ENCODE results near the gene AUH.

The AUH gene

DNA sequence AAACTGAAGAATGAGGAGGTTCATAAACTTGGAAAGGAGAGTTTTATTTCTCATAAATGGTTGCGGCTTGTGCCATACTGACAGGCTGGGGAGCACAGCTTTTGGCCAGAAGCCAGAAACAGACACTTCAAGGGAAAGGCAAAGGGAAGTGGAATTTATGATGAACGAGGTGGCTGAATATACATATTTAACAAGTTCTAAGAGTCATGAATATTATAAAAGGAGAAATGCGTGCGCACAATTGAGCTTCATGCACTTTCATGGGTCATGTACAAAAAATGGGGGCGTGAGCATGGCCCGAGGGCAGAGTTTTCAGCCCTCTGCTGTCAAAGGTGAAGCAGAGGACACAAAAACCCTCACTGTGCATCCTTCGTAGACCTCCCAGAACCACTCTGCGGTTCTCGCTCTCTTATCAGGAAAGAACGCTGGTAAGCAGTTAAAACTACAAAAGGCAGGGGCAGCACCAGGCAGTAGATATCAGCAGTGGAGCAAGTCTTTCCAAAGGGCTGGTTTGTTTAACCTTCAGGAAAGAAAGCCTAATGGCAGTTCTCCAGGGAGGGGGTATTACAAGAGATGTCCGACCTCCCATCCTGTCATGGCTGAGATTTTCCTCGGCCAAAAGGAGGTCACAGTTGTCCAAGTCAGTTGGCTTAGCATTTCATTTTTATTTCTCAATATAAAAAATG is 29.0 kb downstream of the AUH start:
- ATAC-seq (no peak), DNase-seq (no peak)
- peak overlapping the region in 1 of 2 donors; percentile 84 for H3K27ac Mint-ChIP-seq
- peaks cover 7% of the 10 kb centered on the region for H3K4me1 Mint-ChIP-seq
- no peaks in the 10 kb centered on the region for H3K27me3 Mint-ChIP-seq
- H3K9me3 Mint-ChIP-seq: peaks cover 8 to 16% of the 10 kb centered on the region in 2 donors
- no peak overlapping the region for H3K4me3 Mint-ChIP-seq

DNA sequence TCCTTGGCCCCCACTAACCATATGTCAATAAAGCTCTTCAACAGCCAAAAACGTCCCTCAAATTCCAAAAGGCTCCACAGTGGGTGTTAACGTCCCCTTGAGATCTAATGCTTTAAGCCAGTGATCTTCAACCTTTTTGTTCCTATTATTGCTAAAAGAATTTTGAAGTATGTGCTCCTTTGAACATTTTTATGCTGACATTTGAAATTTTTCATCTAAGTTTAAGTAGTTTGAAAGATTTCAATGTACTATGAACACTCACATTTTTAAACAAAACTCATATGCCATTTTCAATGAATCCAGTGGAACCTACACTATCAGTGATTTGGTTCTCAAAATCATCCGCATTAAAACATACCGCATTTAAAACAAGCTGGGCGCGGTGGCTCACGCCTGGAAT is 29.9 kb downstream of the AUH start:
- Mint-ChIP-seq H3K4me3 (no peak overlapping the region), H3K27ac (no peak overlapping the region), H3K4me1 (peaks cover 7% of the 10 kb centered on the region), H3K27me3 (no peaks in the 10 kb centered on the region), H3K9me3 (peaks cover 15 to 19% of the 10 kb centered on the region in 2 donors)
- DNase-seq (no peak), ATAC-seq (no peak)

DNA sequence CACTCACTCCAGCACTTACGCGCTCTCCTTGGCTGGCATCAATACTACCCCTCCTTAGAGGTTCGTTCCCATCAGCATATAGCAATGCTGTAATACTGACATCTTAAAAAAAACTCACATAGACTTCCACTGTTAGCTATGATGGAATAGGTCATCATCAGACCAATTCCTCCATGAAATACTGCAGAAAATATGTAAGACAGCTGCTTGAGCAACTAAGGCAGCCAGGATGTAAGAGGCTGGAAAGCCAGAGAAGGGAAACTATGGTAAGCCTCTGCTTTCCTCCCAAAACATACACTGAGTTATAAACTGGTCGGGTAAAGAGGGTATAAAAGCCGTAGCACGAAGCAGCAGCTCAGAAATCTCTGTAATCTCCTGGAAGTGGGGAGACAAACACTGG is 33.5 kb downstream of the AUH start:
- H3K27ac Mint-ChIP-seq: peak overlapping the region in 1 of 2 donors; percentile 64
- H3K9me3 Mint-ChIP-seq: peaks cover 15 to 19% of the 10 kb centered on the region in 2 donors
- peaks cover 7% of the 10 kb centered on the region for H3K4me1 Mint-ChIP-seq
- no peaks in the 10 kb centered on the region for H3K27me3 Mint-ChIP-seq
- no peak for ATAC-seq
- no peak overlapping the region for H3K4me3 Mint-ChIP-seq
- no peak for DNase-seq

DNA sequence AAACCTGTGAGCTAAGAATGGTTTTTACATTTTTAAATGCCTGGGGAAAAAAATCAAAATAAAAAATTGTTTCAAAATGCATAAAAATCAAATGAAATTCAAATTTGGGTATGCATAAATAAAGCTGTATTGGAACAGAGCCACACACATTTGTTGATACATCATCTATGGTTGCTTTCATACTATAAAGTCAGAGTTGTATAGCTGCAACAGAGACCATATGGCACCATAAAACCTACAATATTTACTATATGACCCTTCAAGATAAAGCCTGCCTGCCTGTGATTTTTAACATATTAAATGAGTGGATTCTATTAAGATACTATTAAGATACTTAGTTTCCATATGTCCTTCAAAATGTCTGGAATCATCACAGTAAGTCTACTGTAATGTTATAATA is 40.0 kb downstream of the AUH start:
- no peak for ATAC-seq
- H3K4me3 Mint-ChIP-seq: no peak overlapping the region
- H3K9me3 Mint-ChIP-seq: no peaks in the 10 kb centered on the region
- H3K4me1 Mint-ChIP-seq: peaks cover 6% of the 10 kb centered on the region
- no peak overlapping the region for H3K27ac Mint-ChIP-seq
- no peaks in the 10 kb centered on the region for H3K27me3 Mint-ChIP-seq
- DNase-seq: no peak

DNA sequence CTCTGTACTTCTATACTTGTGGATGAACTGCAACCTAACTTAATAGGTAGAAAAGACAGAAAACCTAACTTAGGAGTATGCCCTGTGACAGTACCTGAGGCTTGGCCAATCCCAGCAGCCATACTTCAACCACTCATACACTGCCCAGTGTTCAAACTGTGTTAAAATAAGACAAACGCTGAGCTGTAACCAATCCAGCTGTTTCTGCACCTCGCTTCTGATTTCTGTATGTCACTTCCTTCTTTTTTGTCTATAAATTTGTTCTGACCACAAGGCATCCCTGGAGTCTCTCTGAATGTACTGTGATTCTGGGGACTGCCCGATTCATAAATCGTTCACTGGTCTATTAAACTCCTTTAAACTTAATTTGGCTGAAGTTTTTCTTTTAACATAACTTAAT is 41.4 kb downstream of the AUH start:
- ATAC-seq (no peak), DNase-seq (no peak)
- H3K27ac Mint-ChIP-seq: no peak overlapping the region
- no peak overlapping the region for H3K4me3 Mint-ChIP-seq
- no peaks in the 10 kb centered on the region for H3K27me3 Mint-ChIP-seq
- no peaks in the 10 kb centered on the region for H3K9me3 Mint-ChIP-seq
- peaks cover 6% of the 10 kb centered on the region for H3K4me1 Mint-ChIP-seq

DNA sequence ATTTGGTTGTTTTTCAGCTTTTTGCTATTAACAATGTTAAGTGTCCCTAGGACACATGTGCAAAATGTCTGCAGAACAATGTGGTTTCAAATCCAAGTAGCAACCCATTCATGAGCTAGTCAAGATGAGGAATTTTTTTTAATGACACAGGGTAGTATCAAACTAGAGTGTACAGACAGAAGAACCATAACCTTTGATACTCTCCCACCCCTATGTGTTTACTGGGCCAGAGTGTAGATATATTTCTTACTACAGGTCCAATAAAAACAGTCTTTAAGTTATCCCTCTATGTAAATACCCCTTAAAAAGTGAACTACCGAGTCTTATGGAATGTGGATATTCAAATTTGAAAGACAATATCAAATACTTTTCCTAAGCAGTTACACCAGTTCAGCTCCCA is 45.6 kb downstream of the AUH start:
- Mint-ChIP-seq H3K4me1 (no peaks in the 10 kb centered on the region), H3K27me3 (no peaks in the 10 kb centered on the region), H3K9me3 (no peaks in the 10 kb centered on the region), H3K4me3 (no peak overlapping the region), H3K27ac (no peak overlapping the region)
- DNase-seq: no peak
- no peak for ATAC-seq

DNA sequence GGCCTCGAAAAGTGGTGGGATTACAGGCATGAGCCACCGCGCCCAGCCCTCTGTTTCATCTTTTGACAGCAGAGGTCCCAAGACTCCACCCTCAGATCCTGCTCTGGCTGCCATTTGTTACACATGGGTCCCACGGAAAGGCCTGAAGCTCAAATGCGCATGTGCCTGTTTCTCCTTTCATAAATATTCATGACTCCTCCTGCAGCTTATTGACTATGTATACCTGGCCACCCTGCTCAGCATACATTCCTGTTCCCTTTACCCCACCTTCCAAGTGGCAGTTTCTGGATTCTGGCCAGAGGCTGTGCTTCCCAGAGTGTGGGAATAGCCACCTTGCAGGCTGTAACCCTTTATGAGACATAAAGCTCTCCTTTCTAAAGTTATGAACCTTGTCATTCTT is 46.5 kb downstream of the AUH start:
- Mint-ChIP-seq H3K9me3 (no peaks in the 10 kb centered on the region), H3K4me3 (no peak overlapping the region), H3K27me3 (no peaks in the 10 kb centered on the region), H3K4me1 (no peaks in the 10 kb centered on the region), H3K27ac (no peak overlapping the region)
- DNase-seq: no peak
- ATAC-seq: no peak

DNA sequence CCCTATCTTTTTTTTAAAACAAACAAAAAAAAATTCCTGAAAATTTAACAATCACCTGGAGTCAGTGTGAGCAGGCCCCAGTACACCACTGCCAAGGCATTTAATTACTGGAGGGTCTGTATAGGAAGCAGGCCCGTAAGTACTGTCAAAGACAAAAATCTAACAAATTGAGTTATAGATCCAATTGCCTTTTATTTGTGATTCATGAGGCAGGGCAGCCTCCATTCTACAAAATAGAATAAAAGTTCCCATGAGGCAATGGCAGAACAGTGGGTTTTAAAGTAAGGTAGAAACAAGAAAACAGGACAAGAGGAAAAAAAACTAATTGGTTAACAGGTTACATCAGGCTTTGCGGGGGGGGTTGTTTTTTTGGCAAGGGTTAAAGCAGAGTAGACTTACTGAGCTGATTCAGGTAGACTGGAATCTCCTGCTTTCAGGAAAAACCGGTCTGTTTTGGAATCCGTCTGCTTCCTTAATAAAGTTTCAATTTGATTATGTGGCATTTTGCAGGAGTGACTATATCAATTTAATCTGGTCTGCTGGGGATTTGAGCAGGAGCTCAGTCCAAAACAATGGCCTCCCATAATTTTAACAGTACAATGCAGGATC is 48.9 kb downstream of the AUH start:
- Mint-ChIP-seq H3K4me1 (no peaks in the 10 kb centered on the region), H3K27ac (no peak overlapping the region), H3K4me3 (no peak overlapping the region), H3K9me3 (no peaks in the 10 kb centered on the region), H3K27me3 (no peaks in the 10 kb centered on the region)
- DNase-seq: no peak
- no peak for ATAC-seq

DNA sequence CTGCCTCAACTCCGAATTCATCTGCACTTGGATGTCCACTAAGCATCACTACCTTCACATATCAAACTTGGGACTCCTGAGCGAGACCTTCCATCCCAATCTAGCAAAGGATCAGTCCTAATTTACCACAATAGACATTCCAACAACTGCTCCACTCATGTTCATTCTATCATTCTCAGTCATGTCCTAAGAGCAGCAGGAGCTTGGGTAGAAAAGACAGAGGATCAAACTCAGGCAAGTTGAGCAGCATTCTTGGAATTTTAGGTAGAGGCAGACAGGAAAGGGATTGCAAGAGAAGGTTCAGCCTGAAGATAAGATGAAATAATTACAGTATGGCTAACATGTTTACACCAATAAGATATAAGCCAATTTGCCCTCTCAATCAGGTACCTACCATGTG is 51.7 kb downstream of the AUH start:
- DNase-seq: no peak
- no peak overlapping the region for H3K4me3 Mint-ChIP-seq
- no peaks in the 10 kb centered on the region for H3K9me3 Mint-ChIP-seq
- H3K27ac Mint-ChIP-seq: peak overlapping the region in 1 of 2 donors; percentile 80
- H3K27me3 Mint-ChIP-seq: no peaks in the 10 kb centered on the region
- peaks cover 6% of the 10 kb centered on the region for H3K4me1 Mint-ChIP-seq
- ATAC-seq: no peak

DNA sequence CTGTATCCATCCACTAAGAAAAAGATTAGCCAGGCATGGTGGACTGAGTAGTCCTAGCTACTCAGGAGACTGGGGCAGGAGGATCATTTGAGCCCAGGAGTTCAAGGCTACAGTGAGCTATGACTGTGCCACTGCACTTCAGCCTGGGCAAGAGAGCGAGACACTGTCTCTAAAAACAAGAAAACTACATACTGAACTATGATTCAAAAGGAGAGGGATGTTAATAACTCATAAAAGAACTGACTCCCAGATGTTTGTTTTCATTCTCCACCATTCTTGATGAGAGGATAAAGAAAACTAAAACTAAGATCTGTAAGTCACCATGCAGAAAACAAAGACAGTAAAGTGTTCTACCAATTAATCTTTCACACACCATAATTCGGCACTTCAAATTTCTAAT is 53.5 kb downstream of the AUH start:
- no peak for ATAC-seq
- Mint-ChIP-seq H3K4me3 (no peak overlapping the region), H3K9me3 (no peaks in the 10 kb centered on the region), H3K27me3 (no peaks in the 10 kb centered on the region), H3K4me1 (peaks cover 6% of the 10 kb centered on the region), H3K27ac (peak overlapping the region in 1 of 2 donors; percentile 66)
- no peak for DNase-seq

DNA sequence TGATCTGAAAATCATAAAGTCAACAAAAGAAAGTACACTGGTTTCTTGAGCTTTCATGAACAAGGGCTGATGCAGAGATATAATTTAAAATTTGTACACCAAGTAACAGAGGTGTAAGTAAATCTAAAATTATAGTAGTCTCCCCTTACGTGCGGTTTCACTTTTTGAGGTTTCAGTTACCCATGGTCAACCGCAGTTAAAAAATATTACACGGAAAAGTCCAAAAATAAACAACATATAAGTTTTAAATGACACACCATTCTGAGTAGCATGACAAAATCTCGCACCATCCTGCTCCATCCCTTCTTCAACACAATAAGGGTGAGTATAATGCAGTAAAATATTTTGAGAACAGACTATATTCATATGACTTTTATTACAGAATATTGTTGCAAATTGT is 54.4 kb downstream of the AUH start:
- Mint-ChIP-seq H3K27ac (no peak overlapping the region), H3K9me3 (no peaks in the 10 kb centered on the region), H3K4me1 (peaks cover 6% of the 10 kb centered on the region), H3K27me3 (no peaks in the 10 kb centered on the region), H3K4me3 (no peak overlapping the region)
- ATAC-seq (no peak), DNase-seq (no peak)

DNA sequence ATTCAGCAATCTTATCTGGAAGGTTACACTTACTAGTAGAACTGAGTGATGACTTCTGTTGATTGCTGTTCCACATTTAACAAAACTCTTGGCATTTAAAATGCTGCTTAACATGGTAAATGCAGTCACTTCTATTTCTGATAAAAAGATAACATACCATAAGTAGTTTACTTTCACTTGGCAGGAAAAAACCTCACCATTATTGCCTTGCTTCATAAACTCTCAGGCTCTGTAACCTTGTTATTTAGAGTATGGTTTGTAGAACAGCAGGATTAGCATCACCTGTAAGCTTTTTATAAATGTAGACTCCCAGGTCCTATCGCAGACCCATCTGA is 55.5 kb downstream of the AUH start:
- H3K4me1 Mint-ChIP-seq: peaks cover 6% of the 10 kb centered on the region
- no peak for DNase-seq
- H3K27me3 Mint-ChIP-seq: no peaks in the 10 kb centered on the region
- no peak overlapping the region for H3K4me3 Mint-ChIP-seq
- no peaks in the 10 kb centered on the region for H3K9me3 Mint-ChIP-seq
- no peak for ATAC-seq
- H3K27ac Mint-ChIP-seq: no peak overlapping the region

DNA sequence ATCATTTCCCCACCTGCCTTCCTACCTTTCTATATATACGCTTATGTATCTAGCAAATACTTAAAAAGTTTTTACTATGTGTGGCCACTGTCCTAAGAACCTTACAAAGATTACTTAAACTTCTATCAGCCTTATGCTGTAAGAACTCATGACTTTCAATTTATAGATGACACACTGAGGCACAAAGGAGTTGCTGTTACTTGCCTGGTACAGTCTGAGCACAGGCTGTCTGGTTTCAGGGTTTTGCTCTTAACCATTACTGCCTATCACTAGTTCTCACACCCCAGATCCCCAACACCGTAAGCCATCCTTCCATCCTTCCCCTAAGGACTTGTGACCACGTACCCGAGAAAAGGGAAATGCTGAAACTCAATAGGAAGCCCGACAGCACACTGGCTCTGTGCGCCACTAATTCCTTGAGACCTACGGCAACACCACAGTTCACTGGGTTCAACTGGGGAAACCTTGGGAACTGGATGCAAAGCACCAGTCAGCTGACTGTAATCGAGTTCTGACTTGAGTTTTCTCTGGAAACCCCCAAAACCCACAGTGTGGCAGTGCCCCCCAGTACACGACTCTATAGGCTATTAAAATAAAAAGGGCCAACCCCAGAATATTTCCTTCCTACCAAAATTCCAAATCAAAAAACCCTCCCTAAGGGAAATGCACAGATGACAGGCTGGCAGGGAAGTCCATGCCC is 56.0 kb downstream of the AUH start:
- Mint-ChIP-seq H3K9me3 (no peaks in the 10 kb centered on the region), H3K27ac (no peak overlapping the region), H3K4me3 (no peak overlapping the region), H3K4me1 (peaks cover 6% of the 10 kb centered on the region), H3K27me3 (no peaks in the 10 kb centered on the region)
- DNase-seq (no peak), ATAC-seq (no peak)

DNA sequence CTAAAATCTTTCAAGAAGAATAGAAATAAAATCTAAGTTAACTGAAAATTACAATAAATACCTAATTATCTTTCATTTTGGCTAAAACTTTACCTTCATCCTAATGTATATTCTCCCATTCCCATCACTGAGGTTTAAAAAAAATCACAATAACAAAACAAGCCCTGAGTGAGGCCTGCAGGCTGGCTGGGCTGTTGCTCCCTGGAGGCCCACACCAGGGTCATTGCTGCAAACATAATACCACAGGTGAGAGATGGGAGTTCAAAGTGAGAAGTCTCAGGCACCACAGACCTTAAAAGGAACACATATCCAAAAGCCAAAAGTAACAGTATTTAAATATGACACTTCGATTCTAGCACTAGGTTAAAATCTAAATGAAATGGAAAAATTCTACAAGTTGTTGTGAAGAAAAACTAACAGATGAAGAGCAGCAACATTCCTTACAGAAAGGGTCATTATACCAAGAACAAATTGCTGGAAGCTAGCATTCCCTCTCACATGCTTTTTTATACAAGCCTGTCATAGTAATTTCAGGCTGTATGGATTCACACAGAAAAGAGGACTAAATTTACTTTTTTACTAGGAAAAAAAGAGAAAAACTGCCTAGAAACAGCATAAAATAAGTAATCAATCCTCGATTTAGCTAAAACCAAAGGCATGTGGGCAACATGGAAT is 57.8 kb downstream of the AUH start:
- Mint-ChIP-seq H3K4me3 (no peak overlapping the region), H3K4me1 (peaks cover 6% of the 10 kb centered on the region), H3K9me3 (no peaks in the 10 kb centered on the region), H3K27ac (peak overlapping the region in 1 of 2 donors; percentile 6), H3K27me3 (no peaks in the 10 kb centered on the region)
- DNase-seq (no peak), ATAC-seq (no peak)

DNA sequence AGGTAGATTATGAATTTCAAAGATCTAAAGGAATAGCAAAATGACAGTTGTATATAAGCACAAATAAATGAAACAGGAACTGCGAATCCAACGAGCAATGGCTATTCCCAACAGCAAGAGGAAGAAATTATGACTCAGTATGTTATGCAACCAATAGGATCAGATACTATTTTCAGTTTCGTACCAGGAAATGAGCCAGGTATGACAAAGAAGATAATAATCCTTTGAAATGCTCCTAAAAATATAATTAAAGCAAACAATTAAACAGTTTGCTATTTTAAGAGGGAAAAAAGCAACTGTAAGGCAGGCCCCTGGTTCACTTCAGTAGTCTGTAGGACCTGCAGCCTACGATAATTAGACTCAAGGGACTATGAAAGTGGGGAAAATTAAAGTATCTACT is 58.9 kb downstream of the AUH start:
- ATAC-seq: no peak
- H3K27ac Mint-ChIP-seq: peak overlapping the region in 1 of 2 donors; percentile 49
- peaks cover 6% of the 10 kb centered on the region for H3K4me1 Mint-ChIP-seq
- no peaks in the 10 kb centered on the region for H3K27me3 Mint-ChIP-seq
- no peak for DNase-seq
- no peaks in the 10 kb centered on the region for H3K9me3 Mint-ChIP-seq
- no peak overlapping the region for H3K4me3 Mint-ChIP-seq

DNA sequence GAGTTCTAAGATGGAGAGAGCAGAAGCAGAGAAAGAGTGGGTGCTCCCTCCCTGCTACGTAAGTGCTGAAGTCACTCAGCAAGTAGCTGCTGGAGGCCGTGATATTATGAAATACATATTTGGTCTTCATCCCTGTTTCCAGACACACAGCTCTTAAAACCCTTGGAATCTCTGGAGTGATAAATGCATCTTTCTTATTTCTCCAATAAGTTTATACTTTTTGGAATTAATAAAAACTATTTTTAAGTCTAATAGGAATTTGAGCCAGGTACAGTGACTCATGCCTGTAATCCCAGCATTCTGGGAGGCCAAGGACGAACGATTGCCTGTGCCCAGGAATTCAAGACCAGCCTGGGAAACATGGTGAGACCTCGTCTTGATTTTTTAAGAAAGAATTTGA is 60.6 kb downstream of the AUH start:
- no peak overlapping the region for H3K4me3 Mint-ChIP-seq
- ATAC-seq (no peak), DNase-seq (no peak)
- H3K27me3 Mint-ChIP-seq: no peaks in the 10 kb centered on the region
- H3K27ac Mint-ChIP-seq: no peak overlapping the region
- H3K9me3 Mint-ChIP-seq: no peaks in the 10 kb centered on the region
- H3K4me1 Mint-ChIP-seq: peaks cover 4% of the 10 kb centered on the region

Data from stimulated activated naive CD8-positive, alpha-beta T cell treated with anti-CD3 and anti-CD28 coated beads, Interleukin-15, amount 100 ng/mL, for 72 hours (primary cell).